Peyer's patch (tissue), 4 donors: ENCODE measurements around the gene HCAR1. TPM values are rescaled to one million over a fixed set of nuclear protein-coding genes. Genes with fewer than 3 reads are reported as not detected.
"Not testable (repeated sequence)": the region's sequence is repeated elsewhere in the genome, so short reads cannot be mapped to it uniquely, and the experiment has no call there.

ENCODE experiments used
- DNase-seq, 3 donors: peaks; one replicate each; pipeline ENCODE4 v3.0.0-alpha.2; 2017 to 2019
- H3K27ac ChIP-seq, 4 donors: fragments of 200-600 bp; sonication (generic); one replicate each; pipeline ENCODE4 v1.5.1; 2016 to 2019
- H3K27me3 ChIP-seq, 2 donors: fragments of 200-600 bp; sonication (generic); one replicate each; pipeline ENCODE4 v1.5.1; 2019
- H3K36me3 ChIP-seq, 3 donors: fragments of 200-600 bp; sonication (generic); one replicate each; pipeline ENCODE4 v1.5.1; 2016 to 2019
- H3K4me1 ChIP-seq, 4 donors: fragments of 200-600 bp; sonication (generic); one replicate each; pipeline ENCODE4 v1.5.1; 2016 to 2019
- H3K4me3 ChIP-seq, 4 donors: fragments of 200-600 bp; sonication (generic); 1 replicate in 3 of 4; 2 replicates in 1 of 4; pipeline ENCODE4 v1.5.1; 2016 to 2019; ENCODE audit warnings: mild to moderate bottlenecking in 1 of 4
- H3K9me3 ChIP-seq, 4 donors: fragments of 200-600 bp; sonication (generic); one replicate each; pipeline ENCODE4 v1.5.1; 2016 to 2019; ENCODE audit warnings: mild to moderate bottlenecking in 1 of 4
- POLR2A ChIP-seq, 2 donors: fragments of 450-650 bp; IDR thresholded peaks; one replicate each; pipeline ENCODE4 v1.5.1; 2017; ENCODE audit warnings: antibody characterized with exemption in 2 of 2, mild to moderate bottlenecking in 2 of 2, moderate library complexity in 2 of 2
- small RNA-seq, 2 donors: library from RNA; depleted of rRNA; stranded (forward); fragments of <200 nt; gene quantifications; one replicate each; pipeline ENCODE3, GENCODE V24; 2016
- total RNA-seq, 4 donors: library from RNA; depleted of rRNA; stranded (reverse); fragments of >200 nt; gene quantifications; one replicate each; pipeline ENCODE4 v1.1.0, GENCODE V29; 2016
- TF ChIP-seq, protein P1 (sequence below), 6 experiments: fragments of 450-650 bp in 4 of 6; fragments of 200-600 bp in 2 of 6; sonication (generic) in 1 of 6; IDR thresholded peaks; one replicate each; pipeline ENCODE4 v1.5.1; 2017 to 2019; ENCODE audit warnings: antibody characterized with exemption in 6 of 6, mild to moderate bottlenecking in 3 of 6, moderate library complexity in 1 of 6

The HCAR1 gene
- total RNA-seq, 4 donors from 2014 or later, result not detected

DNA sequence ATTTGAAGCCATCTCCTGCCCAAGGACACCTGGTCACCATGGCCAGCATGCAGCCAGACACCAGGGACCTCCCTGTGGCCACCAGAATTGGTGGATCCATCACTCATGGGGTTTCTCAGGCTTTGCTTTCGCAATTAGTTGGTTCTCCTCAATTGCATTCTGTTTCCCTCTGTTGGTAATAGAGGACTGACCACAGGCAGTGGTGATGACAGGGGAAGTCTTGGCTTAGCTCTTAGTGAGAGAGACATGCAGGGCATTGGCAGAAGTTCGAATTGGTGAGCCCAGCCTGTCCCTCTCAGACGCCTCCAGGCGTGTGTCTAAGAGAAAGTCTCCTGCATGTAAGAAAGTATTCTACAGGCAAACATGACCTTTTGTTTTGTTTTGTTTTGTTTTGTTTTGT is 48.8 kb downstream of the HCAR1 start:
- Histone ChIP-seq H3K4me1 (no peaks in the 10 kb centered on the region), H3K27ac (no peak overlapping the region), H3K9me3 (no peaks in the 10 kb centered on the region), H3K4me3 (no peak overlapping the region), H3K36me3 (no peaks in the 10 kb centered on the region), H3K27me3 (no peaks in the 10 kb centered on the region)
- no peak for TF ChIP-seq POLR2A (IDR thresholded peaks at IDR 0.05)
- TF ChIP-seq, protein P1, sequence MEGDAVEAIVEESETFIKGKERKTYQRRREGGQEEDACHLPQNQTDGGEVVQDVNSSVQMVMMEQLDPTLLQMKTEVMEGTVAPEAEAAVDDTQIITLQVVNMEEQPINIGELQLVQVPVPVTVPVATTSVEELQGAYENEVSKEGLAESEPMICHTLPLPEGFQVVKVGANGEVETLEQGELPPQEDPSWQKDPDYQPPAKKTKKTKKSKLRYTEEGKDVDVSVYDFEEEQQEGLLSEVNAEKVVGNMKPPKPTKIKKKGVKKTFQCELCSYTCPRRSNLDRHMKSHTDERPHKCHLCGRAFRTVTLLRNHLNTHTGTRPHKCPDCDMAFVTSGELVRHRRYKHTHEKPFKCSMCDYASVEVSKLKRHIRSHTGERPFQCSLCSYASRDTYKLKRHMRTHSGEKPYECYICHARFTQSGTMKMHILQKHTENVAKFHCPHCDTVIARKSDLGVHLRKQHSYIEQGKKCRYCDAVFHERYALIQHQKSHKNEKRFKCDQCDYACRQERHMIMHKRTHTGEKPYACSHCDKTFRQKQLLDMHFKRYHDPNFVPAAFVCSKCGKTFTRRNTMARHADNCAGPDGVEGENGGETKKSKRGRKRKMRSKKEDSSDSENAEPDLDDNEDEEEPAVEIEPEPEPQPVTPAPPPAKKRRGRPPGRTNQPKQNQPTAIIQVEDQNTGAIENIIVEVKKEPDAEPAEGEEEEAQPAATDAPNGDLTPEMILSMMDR (IDR thresholded peaks at IDR 0.05), result no peak
- no peak for DNase-seq

DNA sequence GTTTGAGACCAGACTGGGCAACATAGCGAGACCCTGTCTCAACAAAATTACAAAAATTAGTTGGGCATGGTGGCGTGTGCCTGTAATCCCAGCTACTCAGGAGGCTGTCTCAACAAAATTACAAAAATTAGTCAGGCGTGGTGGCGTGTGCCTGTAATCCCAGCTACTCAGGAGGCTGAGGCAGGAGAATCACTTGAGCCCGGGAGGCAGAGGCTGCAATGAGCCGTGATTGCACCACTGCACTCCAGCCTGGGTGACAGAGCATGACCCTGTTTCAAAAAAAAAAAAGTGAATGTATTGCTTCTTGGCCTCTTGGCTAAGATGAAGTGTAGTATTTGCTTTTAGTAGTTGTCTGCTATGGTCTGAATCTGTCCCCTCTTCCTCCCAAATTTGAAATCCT is 49.7 kb downstream of the HCAR1 start:
- not testable (repeated sequence) for H3K36me3 ChIP-seq, DNase-seq, H3K27ac ChIP-seq, H3K9me3 ChIP-seq, H3K4me1 ChIP-seq, H3K4me3 ChIP-seq, H3K27me3 ChIP-seq

DNA sequence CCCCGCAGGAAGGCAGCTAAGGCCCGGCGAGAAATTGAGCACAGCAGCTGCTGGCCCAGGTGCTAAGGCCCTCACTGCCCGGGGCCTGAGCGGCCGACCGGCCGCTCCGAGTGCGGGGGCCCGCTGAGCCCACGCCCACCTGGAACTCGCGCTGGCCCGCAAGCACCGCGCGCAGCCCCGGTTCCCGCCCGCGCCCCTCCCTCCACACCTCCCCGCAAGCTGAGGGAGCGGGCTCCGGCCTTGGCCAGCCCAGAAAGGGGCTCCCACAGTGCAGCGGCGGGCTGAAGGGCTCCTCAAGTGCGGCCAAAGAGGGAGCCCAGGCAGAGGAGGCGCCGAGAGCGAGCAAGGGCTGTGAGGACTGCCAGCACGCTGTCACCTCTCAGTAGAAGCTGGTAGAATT is 53.9 kb downstream of the HCAR1 start:
- not testable (repeated sequence) for H3K4me1 ChIP-seq, H3K27ac ChIP-seq, H3K27me3 ChIP-seq, H3K4me3 ChIP-seq, DNase-seq, H3K36me3 ChIP-seq, H3K9me3 ChIP-seq

Small RNA genes within 50 kb of the gene (small RNA-seq; reads per million reads assigned to genes)
- gene AC026333.2 (0 reads per million in 2 donors), gene RF00019 (0 reads per million in 2 donors)

Other genes with a start within 250 kb of the HCAR1 start
- 10 to 100 TPM; 20.5 to 59.4 (median 28.4) TPM for gene ZCCHC8, start 229.9 kb downstream of the HCAR1 start, total RNA-seq
- gene RSRC2, start 203.9 kb downstream of the HCAR1 start, total RNA-seq, result 100 to 1,000 TPM in 3 of 4 donors, 10 to 100 TPM in 1; 78.5 to 455 (median 112) TPM
- gene KNTC1, start 203.6 kb downstream of the HCAR1 start, total RNA-seq, result 10 to 100 TPM; 21.3 to 80.0 (median 28.2) TPM
- gene HCAR2, start 27.5 kb downstream of the HCAR1 start, total RNA-seq, result not detected
- gene HCAR3, start 14.0 kb downstream of the HCAR1 start, total RNA-seq, result not detected
- gene DENR, start 22.0 kb upstream of the HCAR1 start, total RNA-seq, result 10 to 100 TPM; 15.7 to 27.7 (median 22.4) TPM
- 1 to 10 TPM in 2 of 4 donors, under 1 TPM in 1, not detected in 1; 0.35 to 8.3 (median 1.1) TPM for gene CCDC62, start 43.7 kb upstream of the HCAR1 start, total RNA-seq
- 100 to 1,000 TPM; 208 to 265 (median 238) TPM for gene HIP1R, start 104.6 kb upstream of the HCAR1 start, total RNA-seq
- 10 to 100 TPM; 49.5 to 92.8 (median 58.4) TPM for gene VPS37B, start 165.3 kb upstream of the HCAR1 start, total RNA-seq
- 10 to 100 TPM in 3 of 4 donors, 1 to 10 TPM in 1; 8.8 to 29.7 (median 17.4) TPM for gene ABCB9, start 235.6 kb upstream of the HCAR1 start, total RNA-seq
- gene OGFOD2, start 244.4 kb upstream of the HCAR1 start, total RNA-seq, result 10 to 100 TPM; 29.9 to 37.1 (median 31.4) TPM
- 100 to 1,000 TPM; 155 to 216 (median 180) TPM for gene ARL6IP4, start 249.8 kb upstream of the HCAR1 start, total RNA-seq